ENCODE results near the gene DGKH.

DGKH gene

DNA sequence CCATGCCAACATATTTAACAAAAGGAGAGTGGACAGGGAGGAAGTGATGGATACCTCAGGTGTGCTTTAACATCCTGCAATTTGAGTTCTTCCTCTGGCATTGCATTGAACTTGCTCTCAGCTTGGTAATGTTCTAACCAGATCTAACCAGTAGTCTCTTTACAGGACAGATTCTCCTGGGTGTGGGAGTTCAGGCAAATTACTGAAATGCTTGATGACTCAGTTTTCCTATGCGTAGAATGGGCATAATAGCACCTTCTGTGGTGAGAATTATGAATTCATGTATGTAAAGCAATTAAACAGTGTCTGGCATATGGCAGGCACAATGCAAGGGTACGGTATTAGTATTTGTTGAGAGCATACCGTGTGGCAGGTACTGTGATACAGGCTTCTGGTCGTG, 227.1 kb downstream of the DGKH start:
- no peak for DNase-seq (ENCODE audit: low read depth in 3 of 3)

DNA sequence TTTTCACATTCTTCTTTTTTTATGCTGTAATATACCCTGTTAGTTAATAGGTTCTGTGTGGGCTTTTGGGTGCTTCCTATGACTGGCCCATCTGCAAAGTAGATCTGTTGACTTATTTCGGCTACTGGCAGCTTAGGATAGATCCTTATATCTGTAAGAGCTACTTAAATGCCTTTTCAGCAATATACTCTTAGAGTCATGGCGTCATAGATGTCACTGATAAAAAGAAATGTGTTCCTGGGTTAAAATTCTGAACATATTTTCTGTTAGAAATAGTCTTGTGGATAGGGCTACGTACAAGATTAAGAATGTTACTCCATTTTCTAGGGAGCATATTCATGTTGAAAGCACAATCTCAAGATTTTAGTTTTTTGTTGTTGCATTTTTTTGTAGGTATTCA, 228.2 kb downstream of the DGKH start:
- DNase-seq (ENCODE audit: low read depth in 3 of 3), result no peak

DNA sequence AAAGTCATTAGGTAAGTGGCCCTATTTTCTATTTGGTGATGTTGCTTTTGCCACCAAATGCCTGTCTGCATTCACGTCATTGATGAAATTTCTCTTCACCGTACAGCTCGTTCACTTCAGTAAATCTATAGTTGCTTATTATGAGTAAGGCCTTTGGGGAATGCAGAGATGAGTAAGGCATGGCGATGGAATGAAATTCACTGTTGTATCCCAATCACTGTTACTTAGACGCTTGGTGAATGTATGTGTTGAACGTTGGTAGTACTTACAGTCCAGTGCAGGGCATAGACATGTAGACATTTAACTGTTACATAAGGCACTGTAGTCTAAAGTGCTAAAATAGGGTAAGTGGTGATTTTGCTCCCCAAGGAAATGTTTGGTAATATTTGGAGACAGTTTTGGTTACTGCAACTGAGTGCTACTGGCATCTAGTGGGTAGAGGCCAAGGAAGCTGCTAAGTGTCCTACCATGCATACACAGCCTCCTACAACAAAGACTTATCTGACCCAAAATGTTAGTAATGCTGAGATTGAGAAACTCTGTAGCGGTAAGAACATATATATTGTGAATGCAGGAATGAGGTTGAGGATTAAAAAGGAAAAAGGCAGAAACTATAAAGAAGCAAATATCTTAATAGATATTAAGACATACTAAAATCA, 229.3 kb downstream of the DGKH start:
- no peak for DNase-seq (ENCODE audit: low read depth in 3 of 3)

DNA sequence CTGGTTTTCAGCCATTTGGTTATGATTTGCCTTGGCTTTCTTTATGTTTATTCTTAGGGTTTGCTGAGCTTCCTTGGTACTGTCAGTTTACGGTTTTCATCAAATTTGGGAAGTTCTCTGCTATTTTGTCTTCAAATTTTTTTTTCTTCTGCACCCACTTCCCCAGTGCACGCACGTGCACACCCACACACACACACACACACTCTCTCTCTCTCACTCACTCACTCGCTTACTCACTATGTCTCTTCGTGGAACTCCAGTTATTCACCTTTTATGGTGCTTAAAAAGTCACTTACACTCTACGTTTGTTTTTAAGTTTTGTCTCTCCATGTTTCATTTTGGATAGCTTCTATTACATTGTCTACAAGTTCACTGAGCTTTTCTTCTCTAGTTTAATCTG, 230.6 kb downstream of the DGKH start:
- no peak for DNase-seq (ENCODE audit: low read depth in 3 of 3)

DNA sequence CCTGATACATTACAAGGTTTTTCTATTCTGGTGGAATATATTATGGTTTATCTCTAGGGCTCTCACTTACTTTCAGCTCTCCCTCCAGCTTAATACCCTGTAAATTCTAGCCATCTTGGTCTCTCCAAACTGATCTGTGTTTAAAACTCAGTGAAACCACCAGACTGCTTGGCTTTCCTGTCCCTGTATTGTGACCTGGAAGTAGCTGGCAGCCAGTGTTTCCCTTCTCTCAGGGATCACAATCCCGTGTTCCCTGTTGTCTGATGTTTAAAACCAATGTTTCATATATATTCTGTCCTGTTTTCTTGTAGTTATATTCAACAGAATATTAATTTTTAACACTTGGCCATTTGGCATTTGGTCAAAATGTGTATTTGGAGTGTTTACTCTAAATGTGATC, 231.5 kb downstream of the DGKH start:
- DNase-seq (ENCODE audit: low read depth in 3 of 3), result no peak

DNA sequence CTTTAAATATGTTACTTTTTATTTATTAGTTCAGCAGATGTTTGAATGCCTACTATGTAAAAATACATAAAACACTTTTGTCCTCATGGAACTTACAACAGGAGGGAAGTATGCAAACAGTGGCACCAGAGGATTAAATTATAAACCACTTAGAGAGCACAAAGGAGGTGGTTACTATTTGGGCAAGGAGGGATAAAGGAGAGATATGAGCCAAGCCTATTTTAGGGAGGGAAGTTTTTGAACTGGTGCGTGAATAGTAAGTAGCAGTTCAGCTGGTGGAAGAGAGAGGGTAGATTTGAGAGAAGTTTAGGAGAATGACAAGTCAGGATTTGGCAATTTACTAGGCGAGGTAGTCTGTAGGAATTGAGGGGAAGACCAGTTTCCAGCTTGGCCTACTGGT, 232.1 kb downstream of the DGKH start:
- DNase-seq (ENCODE audit: low read depth in 3 of 3), result no peak

DNA sequence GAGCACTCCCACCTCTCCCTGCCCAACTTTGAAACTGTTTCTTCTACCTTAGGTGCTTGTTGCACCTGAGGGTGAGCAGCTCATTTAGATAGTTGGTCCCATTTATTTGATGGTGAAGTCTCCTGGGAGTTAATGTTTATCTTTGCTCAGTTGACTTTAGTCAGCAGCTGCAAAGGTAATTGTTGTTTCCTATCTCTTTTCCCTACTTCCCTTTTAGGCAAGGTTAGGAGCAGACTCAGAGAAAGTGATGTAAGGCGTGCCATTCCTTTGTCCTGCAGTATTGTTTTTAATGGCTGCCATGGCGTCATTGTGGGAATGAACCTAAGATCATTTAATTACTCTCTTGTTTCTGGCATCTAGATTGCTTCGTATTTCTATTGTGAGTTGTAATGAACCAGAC, 235.1 kb downstream of the DGKH start:
- DNase-seq (ENCODE audit: low read depth in 3 of 3), result no peak

DNA sequence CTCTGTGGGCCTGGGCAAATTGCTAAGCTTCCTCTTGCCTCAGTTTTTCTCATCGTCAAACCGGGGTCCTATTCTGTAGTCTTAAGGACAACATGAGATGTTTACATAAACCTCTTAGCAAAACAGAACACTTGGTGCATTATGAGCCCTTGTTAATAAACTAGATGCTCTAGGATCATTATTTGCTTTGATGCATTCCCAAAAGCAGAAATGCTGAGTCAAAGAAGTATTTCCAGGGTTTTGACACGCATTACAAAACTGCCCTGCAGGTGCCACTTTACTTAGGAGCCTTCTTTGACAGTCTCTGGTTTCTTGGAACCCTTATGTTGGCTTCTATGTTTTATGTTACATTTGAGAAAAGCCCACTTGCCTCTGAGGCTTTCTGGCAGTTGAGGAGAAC, 235.6 kb downstream of the DGKH start:
- DNase-seq (ENCODE audit: low read depth in 3 of 3), result no peak
